HK-2 (cell line): ENCODE results near the gene MAP2K2.
A peak's percentile ranks its signal among the peaks of the same experiment; 100 is the strongest.

Experiments
- DNase-seq: peaks from one replicate; pipeline ENCODE4 v3.0.0-alpha.2; 2018; ENCODE audit not compliant: unreplicated experiment

The MAP2K2 gene

GRCh38 chr19:4077800-4078684 lies 45.9 kb downstream of the MAP2K2 start:
- DNase-seq = no peak

GRCh38 chr19:4077007-4077374 lies 46.9 kb downstream of the MAP2K2 start:
- DNase-seq = no peak

- no peak for DNase-seq
These were observed 48.5 kb downstream of the MAP2K2 start for GRCh38 chr19:4075373-4075772.

GRCh38 chr19:4071610-4072009 lies 52.3 kb downstream of the MAP2K2 start:
- no peak for DNase-seq

GRCh38 chr19:4069331-4069959 lies 54.5 kb downstream of the MAP2K2 start:
- no peak for DNase-seq

- no peak for DNase-seq
These were observed 55.6 kb downstream of the MAP2K2 start for GRCh38 chr19:4068047-4068966.

- no peak for DNase-seq
These were observed 56.4 kb downstream of the MAP2K2 start for GRCh38 chr19:4067396-4068046.

GRCh38 chr19:4066682-4067395 lies 57.1 kb downstream of the MAP2K2 start, which contains the start of gene ZBTB7A:
TSS of gene ZBTB7A (minus strand) at chr19:4066899. CDS start at chr19:4055232, 11,667 bp downstream.
- peak; percentile 69 for DNase-seq

- DNase-seq = no peak
These were observed 57.7 kb downstream of the MAP2K2 start for GRCh38 chr19:4066176-4066606.

- DNase-seq = peak; percentile 96
These were observed 58.3 kb downstream of the MAP2K2 start for GRCh38 chr19:4065430-4066175.

- peak; percentile 46 for DNase-seq
These were observed 59.2 kb downstream of the MAP2K2 start for GRCh38 chr19:4064496-4065260.

- DNase-seq = peak; percentile 41
These were observed 59.8 kb downstream of the MAP2K2 start for GRCh38 chr19:4064149-4064495.

- no peak for DNase-seq
These were observed 60.4 kb downstream of the MAP2K2 start for GRCh38 chr19:4063369-4064148.

- no peak for DNase-seq
These were observed 61.2 kb downstream of the MAP2K2 start for GRCh38 chr19:4062419-4063368.

- no peak for DNase-seq
These were observed 62.1 kb downstream of the MAP2K2 start for GRCh38 chr19:4061683-4062418.

- DNase-seq = no peak
These were observed 62.7 kb downstream of the MAP2K2 start for GRCh38 chr19:4061178-4061682.
